Erythroblast (primary cell): ENCODE data around the gene ZNF385B.

Source experiments
- DNase-seq, 2 experiments: peaks; one replicate each; lab custom pipeline; 2025; lab: John Stamatoyannopoulos, UW
- GATA1 ChIP-seq: IDR thresholded peaks from 2 replicates; pipeline ENCODE4 v1.6.1; 2011; ENCODE audit warnings: low read depth, mild to moderate bottlenecking, control low read depth, low read length, moderate library complexity
- POLR2A ChIP-seq: IDR thresholded peaks from 2 replicates; pipeline ENCODE4 v1.6.1; 2011; ENCODE audit warnings: mild to moderate bottlenecking, low read length

ZNF385B gene

GRCh38 chr2:179438654-179439053 lies 422.8 kb downstream of the ZNF385B start:
- no peak for DNase-seq
- TF ChIP-seq GATA1 (no peak), POLR2A (no peak)

DNA sequence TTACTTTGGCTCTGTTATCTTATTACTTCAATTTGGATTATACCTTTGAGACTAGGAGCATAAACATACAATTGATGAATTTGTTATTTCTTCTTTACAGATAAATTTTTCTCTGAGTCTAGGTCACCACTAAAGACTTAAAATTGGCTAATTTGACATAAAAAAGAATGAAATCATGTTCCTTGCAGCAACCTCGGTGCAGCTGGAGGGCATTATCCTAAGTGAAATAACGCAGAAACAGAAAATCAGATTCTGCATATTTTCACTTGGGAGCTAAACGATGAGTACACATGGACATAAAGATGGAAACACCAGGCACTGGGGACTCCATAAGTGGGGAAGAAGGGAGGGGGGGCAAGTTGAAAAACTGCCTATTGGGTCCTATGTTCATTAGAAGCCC lies 424.0 kb downstream of the ZNF385B start:
- DNase-seq, result no peak
- no peak for TF ChIP-seq POLR2A
- no peak for TF ChIP-seq GATA1

DNA sequence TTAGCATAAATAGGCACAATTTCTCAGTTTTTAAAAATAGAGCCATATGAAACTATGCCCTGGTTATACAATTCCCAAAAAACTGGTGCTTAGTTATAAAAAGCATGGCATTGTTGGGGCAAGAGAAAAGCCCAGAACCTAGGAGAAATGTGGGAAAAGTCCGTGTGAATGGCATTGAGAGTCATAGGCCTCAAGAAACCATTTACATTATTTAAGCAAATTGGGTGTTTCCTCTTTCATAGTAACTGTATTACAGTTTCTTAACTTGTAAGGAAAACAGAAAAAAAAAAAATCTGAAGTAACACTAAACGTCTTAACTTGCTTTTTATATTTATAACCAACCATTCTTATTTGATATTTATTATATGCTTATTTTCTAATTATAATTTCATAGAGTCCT lies 425.8 kb downstream of the ZNF385B start:
- TF ChIP-seq GATA1, result no peak
- no peak for DNase-seq

- no peak for TF ChIP-seq GATA1
- TF ChIP-seq POLR2A, result no peak
- DNase-seq, result no peak
Measured at GRCh38 chr2:179435000-179435399, 426.4 kb downstream of the ZNF385B start.

DNA sequence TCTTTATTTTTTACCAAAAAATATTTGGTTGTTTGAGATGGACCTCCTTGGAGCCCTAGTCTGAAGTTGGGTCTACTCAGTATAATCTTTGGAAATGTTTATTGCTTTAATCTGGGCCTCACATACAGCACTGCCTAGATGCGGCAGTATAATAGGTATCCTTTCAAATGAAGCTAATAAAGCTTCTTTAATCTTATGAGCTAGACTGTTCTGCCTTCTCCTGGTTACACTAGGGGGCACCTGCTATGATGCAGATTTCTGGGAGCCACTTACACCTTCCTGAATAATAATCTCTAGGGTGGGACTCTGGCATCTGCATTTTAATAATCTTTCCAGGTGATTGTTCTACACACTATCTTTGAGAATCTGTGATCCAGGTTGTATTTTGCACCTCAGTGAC lies 427.1 kb downstream of the ZNF385B start:
- no peak for DNase-seq
- TF ChIP-seq GATA1 (no peak), POLR2A (no peak)

- TF ChIP-seq GATA1 (no peak), POLR2A (no peak)
Measured at GRCh38 chr2:179432751-179433150, 428.7 kb downstream of the ZNF385B start.

GRCh38 chr2:179429597-179429996 lies 431.8 kb downstream of the ZNF385B start:
- no peak for DNase-seq
- TF ChIP-seq POLR2A (no peak), GATA1 (no peak)

More at GRCh38 chr2:179432751-179433150, 428.7 kb downstream of the ZNF385B start:
- no peak for DNase-seq

- TF ChIP-seq POLR2A, result no peak
- no peak for TF ChIP-seq GATA1
Measured at GRCh38 chr2:179429060-179429471, 432.3 kb downstream of the ZNF385B start.

DNA sequence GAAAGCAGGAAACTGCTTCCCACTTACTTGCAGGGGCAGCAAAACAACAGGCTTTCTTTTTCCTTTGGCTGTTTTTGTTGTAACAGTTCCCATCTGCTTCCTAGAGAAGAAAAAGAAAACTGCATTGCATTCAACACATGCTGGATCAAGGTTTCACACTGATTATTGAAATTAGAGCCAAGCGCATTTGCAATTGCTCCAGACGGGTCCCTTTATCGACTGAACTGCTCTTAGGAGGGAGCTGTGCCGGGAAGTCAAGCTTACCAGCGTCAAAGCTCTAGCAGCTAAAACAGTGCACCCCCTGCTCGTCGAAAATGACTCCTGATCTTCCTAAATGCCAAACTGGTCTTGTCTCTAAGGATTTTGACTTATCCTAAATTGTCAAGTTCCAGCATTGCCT lies 432.8 kb downstream of the ZNF385B start:
- DNase-seq, result no peak
- TF ChIP-seq POLR2A, result no peak
- no peak for TF ChIP-seq GATA1

More at GRCh38 chr2:179429060-179429471, 432.3 kb downstream of the ZNF385B start:
- DNase-seq, result no peak

DNA sequence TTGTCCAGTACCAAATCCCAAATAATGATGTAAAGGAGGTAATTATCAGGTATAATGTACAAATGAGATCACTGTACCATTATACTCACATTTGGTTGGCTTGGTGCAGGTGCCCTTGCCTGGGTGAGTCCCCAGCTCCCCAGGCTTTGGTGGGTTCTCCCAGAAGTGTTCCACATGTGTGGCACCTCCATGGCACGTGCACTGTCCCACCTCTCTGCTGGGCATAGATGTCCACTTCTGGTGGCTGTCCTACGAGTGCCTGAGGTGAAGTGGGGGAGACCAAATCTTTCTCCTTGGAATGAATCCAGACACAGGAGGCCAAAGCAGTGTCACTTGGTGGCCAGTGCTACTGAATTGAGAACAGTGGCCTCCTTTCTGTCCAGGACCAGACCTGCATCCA lies 434.3 kb downstream of the ZNF385B start:
- TF ChIP-seq POLR2A (no peak), GATA1 (no peak)
- DNase-seq, result no peak

GRCh38 chr2:179424571-179424970 lies 436.8 kb downstream of the ZNF385B start:
- no peak for DNase-seq
- no peak for TF ChIP-seq POLR2A
- TF ChIP-seq GATA1, result no peak

DNA sequence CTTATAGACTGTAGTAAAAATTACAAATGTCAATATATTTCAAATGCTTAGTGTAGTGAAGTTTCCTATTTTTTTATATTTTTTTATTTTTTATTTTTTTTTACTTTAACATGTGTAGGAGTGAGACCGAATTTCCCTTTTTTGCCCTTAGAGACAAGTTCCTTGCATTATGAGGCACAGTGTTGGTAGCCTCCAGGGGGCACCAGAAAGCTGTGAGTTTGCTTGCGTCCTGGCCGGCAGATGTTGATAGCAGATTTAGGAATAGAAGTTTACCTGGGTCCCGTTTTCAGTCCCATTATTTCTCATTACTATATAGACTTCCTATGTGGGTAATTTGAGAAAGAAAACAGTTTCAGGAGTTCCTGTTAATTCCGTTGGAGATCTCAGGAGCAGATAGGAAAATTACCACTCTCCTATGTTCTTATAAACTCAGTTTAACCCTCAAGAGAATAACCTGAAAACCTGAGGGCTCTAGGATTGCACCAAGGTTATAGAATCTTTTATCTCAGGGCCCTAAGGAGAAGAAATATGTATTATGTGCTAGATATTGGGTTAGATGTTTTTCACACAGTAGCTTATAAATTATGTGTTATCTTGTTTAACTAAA lies 439.3 kb downstream of the ZNF385B start:
- peak; percentile 58 to 73 for DNase-seq

GRCh38 chr2:179417436-179417949 lies 443.9 kb downstream of the ZNF385B start:
- no peak for DNase-seq
- TF ChIP-seq GATA1, result no peak
- no peak for TF ChIP-seq POLR2A

More for the DNA sequence above, 439.3 kb downstream of the ZNF385B start:
- TF ChIP-seq GATA1, result no peak
- no peak for TF ChIP-seq POLR2A

DNA sequence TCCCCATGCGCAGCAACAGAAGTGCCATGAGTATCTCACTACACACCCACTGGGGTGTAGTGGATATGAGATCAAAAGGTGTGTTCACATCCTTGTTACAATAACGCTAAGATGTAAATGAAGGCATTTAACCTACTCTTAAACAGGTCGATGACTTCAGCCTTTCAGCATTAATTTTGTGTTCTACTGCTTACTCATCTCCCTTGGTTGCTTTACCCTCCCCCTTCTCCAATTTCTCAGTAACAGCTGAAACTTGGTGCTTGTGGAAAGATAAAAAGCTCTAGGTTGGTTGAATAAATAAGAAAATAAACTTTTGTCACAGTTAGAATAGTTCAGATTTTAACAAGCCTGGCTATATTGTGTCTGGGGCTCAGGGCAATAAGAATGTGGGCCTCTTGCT lies 449.3 kb downstream of the ZNF385B start:
- TF ChIP-seq POLR2A, result no peak
- TF ChIP-seq GATA1, result no peak
- no peak for DNase-seq

DNA sequence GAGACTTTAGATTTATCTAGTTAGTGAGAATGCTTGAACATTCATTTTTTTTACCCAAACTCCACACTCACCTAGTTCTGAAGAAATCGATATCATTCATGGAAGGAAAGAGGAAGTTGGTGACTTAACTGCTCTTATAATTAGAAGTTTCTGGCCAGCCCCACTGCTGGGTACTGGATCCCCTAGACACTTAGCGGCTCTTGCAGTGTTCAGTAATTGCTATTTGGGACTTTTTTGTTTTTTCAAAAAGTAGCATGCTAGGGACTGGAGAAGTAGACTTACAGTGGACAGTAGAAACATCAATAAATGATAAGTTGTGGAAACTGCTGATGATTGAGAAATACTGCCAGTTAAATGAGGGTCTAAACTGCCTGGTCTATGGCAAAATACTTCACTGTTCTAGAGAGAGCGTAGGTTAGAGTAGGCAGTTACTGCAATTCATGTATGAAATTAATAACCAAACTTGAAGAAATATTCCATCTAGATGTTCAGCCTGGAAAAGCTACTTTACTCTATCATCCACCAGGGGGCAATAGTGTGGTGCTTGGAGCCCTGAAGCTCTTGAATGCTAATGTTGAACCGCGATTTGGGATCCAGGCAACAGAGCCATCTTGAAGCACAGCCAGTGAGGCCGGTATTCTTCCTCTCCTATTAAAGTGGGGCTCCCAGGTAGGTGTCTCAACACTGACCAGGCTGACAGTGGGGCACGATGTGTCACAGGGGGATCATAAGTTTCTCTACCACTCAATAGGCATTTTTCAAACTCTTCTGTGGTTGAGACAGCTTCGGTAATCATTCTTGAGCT lies 450.7 kb downstream of the ZNF385B start:
- TF ChIP-seq POLR2A, result no peak
- no peak for TF ChIP-seq GATA1
- DNase-seq, result peak; percentile 44 to 63
